Activated CD8-positive, alpha-beta memory T cell treated with anti-CD3 and anti-CD28 coated beads, Interleukin-2, amount 50 U/mL, for 4 hours (primary cell): ENCODE measurements around the gene C22orf42.
"Not testable (repeated sequence)": the region's sequence is repeated elsewhere in the genome, so short reads cannot be mapped to it uniquely, and the experiment has no call there.

Experiments used
- DNase-seq: peaks from one replicate; pipeline ENCODE4 v3.0.0-alpha.2; 2020

Gene C22orf42

GRCh38 chr22:32158712-32159533, at the start of gene C22orf42:
C22orf42 (minus strand) TSS chr22:32159303; CDS start chr22:32159215, 88 bp downstream.
- DNase-seq, result no peak

GRCh38 chr22:32208681-32209080, 49.6 kb upstream of the C22orf42 start:
- DNase-seq, result no peak

- no peak for DNase-seq
Measured at GRCh38 chr22:32207971-32208480, 48.9 kb upstream of the C22orf42 start.

GRCh38 chr22:32206774-32207758, 48.0 kb upstream of the C22orf42 start:
- no peak for DNase-seq

GRCh38 chr22:32205974-32206773, 47.1 kb upstream of the C22orf42 start:
- DNase-seq, result no peak

GRCh38 chr22:32204856-32205722, 46.0 kb upstream of the C22orf42 start, which contains the start of gene RFPL2:
RFPL2 (minus strand) TSS chr22:32205073; CDS start chr22:32202451, 2,622 bp downstream.
- no peak for DNase-seq

- no peak for DNase-seq
Measured at GRCh38 chr22:32204040-32204855, 45.1 kb upstream of the C22orf42 start.

- no peak for DNase-seq
Measured at GRCh38 chr22:32203181-32204039, 44.3 kb upstream of the C22orf42 start.

- no peak for DNase-seq
Measured at GRCh38 chr22:32202539-32203180, 43.6 kb upstream of the C22orf42 start.

- DNase-seq, result no peak
Measured at GRCh38 chr22:32202161-32202538, 43.0 kb upstream of the C22orf42 start.

- DNase-seq, result no peak
Measured at GRCh38 chr22:32200752-32201151, 41.6 kb upstream of the C22orf42 start.

- no peak for DNase-seq
Measured at GRCh38 chr22:32199961-32200360, 40.9 kb upstream of the C22orf42 start.

- DNase-seq, result no peak
Measured at GRCh38 chr22:32199341-32199740, 40.2 kb upstream of the C22orf42 start.

GRCh38 chr22:32197553-32198226, 38.6 kb upstream of the C22orf42 start:
- DNase-seq, result not testable (repeated sequence)

- not testable (repeated sequence) for DNase-seq
Measured at GRCh38 chr22:32195900-32196299, 36.8 kb upstream of the C22orf42 start.

GRCh38 chr22:32193346-32193745, 34.2 kb upstream of the C22orf42 start:
- DNase-seq, result not testable (repeated sequence)

- not testable (repeated sequence) for DNase-seq
Measured at GRCh38 chr22:32191021-32191420, 31.9 kb upstream of the C22orf42 start.

GRCh38 chr22:32185821-32186220, 26.7 kb upstream of the C22orf42 start:
- DNase-seq, result no peak
